A549 (cell line): ENCODE measurements around the gene GNRH2. TPM values are rescaled to one million over a fixed set of nuclear protein-coding genes. Genes with fewer than 3 reads are reported as not detected.

Experiments used
- ATAC-seq, 2 experiments: fragments of 200-7000 bp in 1 of 2; fragments of >200 bp in 1 of 2; cut with Nextera tagmentation in 1 of 2; cut with Tn5 transposase in 1 of 2; 3 replicates each; pipeline versions ENCODE4 v1.8.0 to v1.9.1; 2018 to 2020; ENCODE audit warnings: mild to moderate bottlenecking in 1 of 2, moderate library complexity in 1 of 2
- CTCF ChIA-PET: fragments of 300-600 bp; sonication (Branson Sonifier 250); formaldehyde crosslinking; extraction: SDS; loops from one replicate; lab custom pipeline; 2021; ENCODE audit warnings: antibody characterized with exemption, inconsistent platforms; lab: Yijun Ruan, JAX
- POLR2A ChIA-PET: fragments of 350-600 bp; formaldehyde crosslinking; extraction: SDS; loops from one replicate; lab custom pipeline; 2021; ENCODE audit warnings: antibody characterized with exemption, inconsistent platforms; lab: Yijun Ruan, JAX
- DNase-seq, 2 experiments: peaks; one replicate each; pipeline versions ENCODE4 v3.0.0 to v3.0.0-alpha.2; 2011 to 2016; ENCODE audit warnings: low read depth in 1 of 2, low spot score in 1 of 2
- FAIRE-seq: peaks from 2 replicates; lab custom pipeline; 2011; peaks lifted over from hg19 to GRCh38; lab: Jason Lieb, UNC
- H3K27ac ChIP-seq, 2 experiments: fragments of >200 bp; sonication (Bioruptor Twin); formaldehyde crosslinking; 3 replicates each; pipeline ENCODE4 v1.5.1; 2016 to 2017
- H3K4me1 ChIP-seq: fragments of >200 bp; sonication (Bioruptor Twin); formaldehyde crosslinking; 3 replicates; pipeline ENCODE4 v1.6.1; 2016
- H3K4me2 ChIP-seq: fragments of >200 bp; sonication (Bioruptor Twin); formaldehyde crosslinking; 3 replicates; pipeline ENCODE4 v1.6.1; 2016
- H3K4me3 ChIP-seq: fragments of >200 bp; sonication (Bioruptor Twin); formaldehyde crosslinking; 3 replicates; pipeline ENCODE4 v1.5.1; 2016
- H3K9me3 ChIP-seq: fragments of >200 bp; sonication (Bioruptor Twin); formaldehyde crosslinking; 3 replicates; pipeline ENCODE4 v1.6.1; 2016
- BHLHE40 ChIP-seq: IDR thresholded peaks from 2 replicates; pipeline ENCODE4 v1.6.1; 2012; ENCODE audit warnings: low read depth, low read length, inconsistent platforms
- CBX2 ChIP-seq: fragments of 200-600 bp; sonication (generic); IDR thresholded peaks from 2 replicates; pipeline ENCODE4 v1.6.1; 2016; ENCODE audit warnings: low read depth, mild to moderate bottlenecking, borderline replicate concordance
- CEBPB ChIP-seq, 2 experiments: fragments of >200 bp in 1 of 2; sonication (Bioruptor Twin) in 1 of 2; formaldehyde crosslinking in 1 of 2; IDR thresholded peaks; 2 replicates each; pipeline ENCODE4 v1.6.1; 2012 to 2016
- CHD2 ChIP-seq: fragments of 150-350 bp; IDR thresholded peaks from 2 replicates; pipeline ENCODE4 v1.6.1; 2014; ENCODE audit warnings: low read length; ENCODE audit not compliant: partially characterized antibody
- CHD4 ChIP-seq: fragments of 200-600 bp; sonication (generic); IDR thresholded peaks from 2 replicates; pipeline ENCODE4 v1.6.1; 2016; ENCODE audit warnings: antibody characterized with exemption, mild to moderate bottlenecking, borderline replicate concordance
- ELK1 ChIP-seq: fragments of 150-350 bp; IDR thresholded peaks from 2 replicates; pipeline ENCODE4 v1.6.1; 2014; ENCODE audit warnings: low read depth, mild to moderate bottlenecking, low read length
- EP300 ChIP-seq, 2 experiments: fragments of >200 bp; sonication (Bioruptor Twin); formaldehyde crosslinking; IDR thresholded peaks; 2 replicates in 1 of 2; 3 replicates in 1 of 2; pipeline ENCODE4 v1.6.1; 2016 to 2017
- FOSB ChIP-seq: fragments of 250-450 bp; sonication (Bioruptor Pico); IDR thresholded peaks from 2 replicates; pipeline ENCODE4 v1.5.0; 2020; ENCODE audit warnings: mild to moderate bottlenecking, moderate library complexity
- HDAC2 ChIP-seq: fragments of 200-600 bp; sonication (generic); IDR thresholded peaks from 2 replicates; pipeline ENCODE4 v1.6.1; 2016
- HOXB13 ChIP-seq: fragments of 250-450 bp; sonication (Bioruptor Pico); IDR thresholded peaks from 2 replicates; pipeline ENCODE4 v1.5.0; 2020; ENCODE audit warnings: low read depth, mild to moderate bottlenecking, moderate library complexity
- KDM1A ChIP-seq: fragments of 200-600 bp; sonication (generic); IDR thresholded peaks from 2 replicates; pipeline ENCODE4 v1.6.1; 2016; ENCODE audit warnings: low read depth, mild to moderate bottlenecking
- NFE2L2 ChIP-seq: fragments of 150-350 bp; conservative IDR thresholded peaks from 2 replicates; pipeline ENCODE4 v1.6.1; 2014; ENCODE audit warnings: low read length
- NR3C1 ChIP-seq: fragments of >200 bp; sonication (Bioruptor Twin); formaldehyde crosslinking; IDR thresholded peaks from 3 replicates; pipeline ENCODE4 v1.6.1; 2017
- PBX3 ChIP-seq: IDR thresholded peaks from 2 replicates; pipeline ENCODE4 v1.6.1; 2012
- POLR2AphosphoS2 ChIP-seq: conservative IDR thresholded peaks from 2 replicates; pipeline ENCODE4 v1.6.1; 2012; ENCODE audit warnings: low read length, improper control_type of control experiment, inconsistent platforms
- RARB ChIP-seq: fragments of 250-450 bp; sonication (Bioruptor Pico); IDR thresholded peaks from 2 replicates; pipeline ENCODE4 v1.8.0; 2021; ENCODE audit warnings: mild to moderate bottlenecking, moderate library complexity
- SMC3 ChIP-seq: fragments of >200 bp; sonication (Bioruptor Twin); formaldehyde crosslinking; IDR thresholded peaks from 3 replicates; pipeline ENCODE4 v1.6.1; 2018; ENCODE audit warnings: inconsistent platforms
- TFCP2L1 ChIP-seq: fragments of 250-450 bp; sonication (Bioruptor Pico); IDR thresholded peaks from 2 replicates; pipeline ENCODE4 v1.5.0; 2021; ENCODE audit warnings: mild to moderate bottlenecking
- TP53 ChIP-seq: fragments of 250-450 bp; sonication (Bioruptor Pico); IDR thresholded peaks from 2 replicates; pipeline ENCODE4 v1.5.0; 2021; ENCODE audit warnings: mild to moderate bottlenecking, moderate library complexity
- ZC3H11A ChIP-seq: fragments of 450-650 bp; IDR thresholded peaks from 2 replicates; pipeline ENCODE4 v1.6.1; 2014; ENCODE audit warnings: antibody characterized with exemption, mild to moderate bottlenecking
- ZFP36 ChIP-seq: fragments of 450-650 bp; IDR thresholded peaks from 2 replicates; pipeline ENCODE4 v1.6.1; 2014; ENCODE audit warnings: borderline replicate concordance; ENCODE audit not compliant: partially characterized antibody
- ZNF302 ChIP-seq: fragments of 250-450 bp; sonication (Bioruptor Pico); IDR thresholded peaks from 2 replicates; pipeline ENCODE4 v1.9.0; 2021; ENCODE audit warnings: inconsistent platforms, mild to moderate bottlenecking, moderate library complexity
- WGBS: methylation state at CpG from one replicate; pipeline ENCODE4 v1.1.6; 2017; ENCODE audit errors: missing lambda C conversion rate; 5-methylcytosine and 5-hydroxymethylcytosine counted together
- polyA plus RNA-seq, 4 experiments: library from polyadenylated mRNA; depleted of rRNA in 3 of 4; stranded (reverse); fragments of >200 nt; fragmentation: RNase III in 1 of 4; extraction: RNeasy Plus Mini Kit Qiagen cat#74134 plus additional on column Dnase treatment in 1 of 4; gene quantifications; 2 replicates in 3 of 4; 3 replicates in 1 of 4; pipeline ENCODE4 v1.2.3, GENCODE V29; 2011 to 2017
- TF ChIP-seq, protein P1 (sequence below): fragments of 200-600 bp; sonication (generic); IDR thresholded peaks from 2 replicates; pipeline ENCODE4 v1.6.1; 2016; ENCODE audit warnings: antibody characterized with exemption, mild to moderate bottlenecking, moderate library complexity

Gene GNRH2
- polyA plus RNA-seq, 2 of the 4 experiments (the other 2 are of a cell fraction), result 0.12 TPM; not detected in 1

- TF ChIP-seq ZFP36 (no peak), RARB (no peak), NR3C1 (no peak), CHD4 (no peak), NFE2L2 (no peak), HOXB13 (CRISPR knock-in tag) (no peak), KDM1A (no peak), CHD2 (no peak), CEBPB (IDR thresholded peaks at IDR 0.05) (no peak), EP300 (IDR thresholded peaks at IDR 0.05) (no peak), ZNF302 (CRISPR knock-in tag) (no peak)
- TF ChIP-seq, protein P1, sequence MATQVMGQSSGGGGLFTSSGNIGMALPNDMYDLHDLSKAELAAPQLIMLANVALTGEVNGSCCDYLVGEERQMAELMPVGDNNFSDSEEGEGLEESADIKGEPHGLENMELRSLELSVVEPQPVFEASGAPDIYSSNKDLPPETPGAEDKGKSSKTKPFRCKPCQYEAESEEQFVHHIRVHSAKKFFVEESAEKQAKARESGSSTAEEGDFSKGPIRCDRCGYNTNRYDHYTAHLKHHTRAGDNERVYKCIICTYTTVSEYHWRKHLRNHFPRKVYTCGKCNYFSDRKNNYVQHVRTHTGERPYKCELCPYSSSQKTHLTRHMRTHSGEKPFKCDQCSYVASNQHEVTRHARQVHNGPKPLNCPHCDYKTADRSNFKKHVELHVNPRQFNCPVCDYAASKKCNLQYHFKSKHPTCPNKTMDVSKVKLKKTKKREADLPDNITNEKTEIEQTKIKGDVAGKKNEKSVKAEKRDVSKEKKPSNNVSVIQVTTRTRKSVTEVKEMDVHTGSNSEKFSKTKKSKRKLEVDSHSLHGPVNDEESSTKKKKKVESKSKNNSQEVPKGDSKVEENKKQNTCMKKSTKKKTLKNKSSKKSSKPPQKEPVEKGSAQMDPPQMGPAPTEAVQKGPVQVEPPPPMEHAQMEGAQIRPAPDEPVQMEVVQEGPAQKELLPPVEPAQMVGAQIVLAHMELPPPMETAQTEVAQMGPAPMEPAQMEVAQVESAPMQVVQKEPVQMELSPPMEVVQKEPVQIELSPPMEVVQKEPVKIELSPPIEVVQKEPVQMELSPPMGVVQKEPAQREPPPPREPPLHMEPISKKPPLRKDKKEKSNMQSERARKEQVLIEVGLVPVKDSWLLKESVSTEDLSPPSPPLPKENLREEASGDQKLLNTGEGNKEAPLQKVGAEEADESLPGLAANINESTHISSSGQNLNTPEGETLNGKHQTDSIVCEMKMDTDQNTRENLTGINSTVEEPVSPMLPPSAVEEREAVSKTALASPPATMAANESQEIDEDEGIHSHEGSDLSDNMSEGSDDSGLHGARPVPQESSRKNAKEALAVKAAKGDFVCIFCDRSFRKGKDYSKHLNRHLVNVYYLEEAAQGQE, result peak; percentile 60; the same call in 1 of the 2 replicates
Observed at GRCh38 chr20:3068986-3069900, 25.8 kb downstream of the GNRH2 start (continued).

- Histone ChIP-seq H3K4me1 (peaks cover 24% of the 10 kb centered on the region), H3K4me3 (no peak overlapping the region), H3K4me2 (no peak overlapping the region), H3K27ac (no peak overlapping the region), H3K9me3 (no peaks in the 10 kb centered on the region)
- FAIRE-seq (no peak), ATAC-seq (no peak), DNase-seq (no peak)
- CTCF ChIA-PET, result interaction anchor here (0.7 to 2.9 kb wide), 3 partner anchors 17 to 47 kb away, joined by 3 to 25 read pairs (median 5); no protein-coding TSS in a partner anchor
- no peak for TF ChIP-seq SMC3
- TF ChIP-seq TP53 (CRISPR knock-in tag), result no peak
- no peak for TF ChIP-seq HDAC2
- TF ChIP-seq POLR2AphosphoS2, result no peak
- TF ChIP-seq CBX2, result no peak
- no peak for TF ChIP-seq CHD2
- TF ChIP-seq FOSB (CRISPR knock-in tag), result no peak
- TF ChIP-seq TFCP2L1 (CRISPR knock-in tag), result no peak
- TF ChIP-seq ZC3H11A, result no peak
- no peak for TF ChIP-seq PBX3
- TF ChIP-seq ELK1, result no peak
- no peak for TF ChIP-seq BHLHE40
- 57% methylated on average over 4 of the region's 4 CpGs for WGBS
- POLR2A ChIA-PET, result no interaction called here
Observed at GRCh38 chr20:3070725-3071124, 27.3 kb downstream of the GNRH2 start.
